ENCODE data around the gene MST1.

Gene MST1

GRCh38 chr3:49654176-49654825 is 35.0 kb downstream of the MST1 start:
- WGBS (ENCODE audit: insufficient coverage), result 99% methylated on average over 17 of the region's 17 CpGs
- Histone ChIP-seq H3K4me1 (ENCODE audit: control extremely low read depth in 1 of 4, control insufficient read depth in 4 of 4, insufficient read depth in 4 of 4, low read length in 3 of 4) (peaks cover 0 to 17% (median 12%) of the 10 kb centered on the region in 4 experiments), H3K27me3 (replicated peaks in 2 of 5; ENCODE audit: control insufficient read depth in 4 of 5, insufficient read depth in 5 of 5, low read length in 4 of 5) (no peaks in the 10 kb centered on the region), H3K9me3 (ENCODE audit: control extremely low read depth in 1 of 5, control insufficient read depth in 4 of 5, insufficient read depth in 2 of 5, low read depth in 1 of 5, low read length in 4 of 5) (no peaks in the 10 kb centered on the region), H3K36me3 (ENCODE audit: control insufficient read depth in 4 of 4, insufficient read depth in 4 of 4, low read length in 3 of 4) (no peaks in the 10 kb centered on the region), H3K4me3 (ENCODE audit: control insufficient read depth in 1 of 7, extremely low read depth in 1 of 7, insufficient read depth in 4 of 7, low read depth in 2 of 7, low read length in 6 of 7) (no peak overlapping the region), H3K27ac (ENCODE audit: insufficient read depth in 1 of 2, low read depth in 1 of 2, low read length in 2 of 2, poor library complexity in 1 of 2, severe bottlenecking in 2 of 2) (no peak overlapping the region)
- POLR2A ChIA-PET, result no interaction called here
- no peak for DNase-seq
- CTCF ChIA-PET, result interaction anchor here (1.3 to 2.0 kb wide), 3 partner anchors 18 to 87 kb away, joined by 3 to 8 read pairs (median 3); no protein-coding TSS in a partner anchor

DNA sequence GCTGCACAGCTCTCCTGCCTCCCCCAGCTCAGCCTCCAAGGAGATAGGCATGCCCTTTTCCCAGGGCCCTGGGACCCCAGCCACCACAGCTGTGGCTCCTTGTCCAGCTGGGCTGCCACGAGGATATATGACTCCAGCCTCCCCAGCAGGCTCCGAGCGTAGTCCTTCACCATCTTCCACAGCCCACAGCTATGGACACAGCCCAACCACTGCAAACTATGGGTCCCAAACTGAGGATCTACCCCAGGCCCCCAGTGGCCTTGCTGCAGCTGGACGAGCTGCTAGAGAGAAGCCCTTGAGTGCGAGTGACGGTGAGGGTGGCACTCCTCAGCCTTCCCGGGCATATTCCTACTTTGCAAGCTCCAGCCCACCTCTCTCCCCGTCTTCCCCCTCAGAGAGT is 35.7 kb downstream of the MST1 start:
- H3K27me3 ChIP-seq (replicated peaks in 2 of 5; ENCODE audit: control insufficient read depth in 4 of 5, insufficient read depth in 5 of 5, low read length in 4 of 5), result no peaks in the 10 kb centered on the region
- DNase-seq, result no peak
- no peak overlapping the region for H3K27ac ChIP-seq (ENCODE audit: insufficient read depth in 1 of 2, low read depth in 1 of 2, low read length in 2 of 2, poor library complexity in 1 of 2, severe bottlenecking in 2 of 2)
- peaks cover 0 to 17% (median 12%) of the 10 kb centered on the region in 4 experiments for H3K4me1 ChIP-seq (ENCODE audit: control extremely low read depth in 1 of 4, control insufficient read depth in 4 of 4, insufficient read depth in 4 of 4, low read length in 3 of 4)
- ChIA-PET CTCF (interaction anchor here (1.4 kb wide), 1 partner anchor 86 kb away, joined by 3 read pairs; no protein-coding TSS in a partner anchor), POLR2A (no interaction called here)
- H3K4me3 ChIP-seq (ENCODE audit: control insufficient read depth in 1 of 7, extremely low read depth in 1 of 7, insufficient read depth in 4 of 7, low read depth in 2 of 7, low read length in 6 of 7), result no peak overlapping the region
- H3K36me3 ChIP-seq (ENCODE audit: control insufficient read depth in 4 of 4, insufficient read depth in 4 of 4, low read length in 3 of 4), result no peaks in the 10 kb centered on the region
- WGBS (ENCODE audit: insufficient coverage), result 100% methylated on average over 7 of the region's 8 CpGs
- H3K9me3 ChIP-seq (ENCODE audit: control extremely low read depth in 1 of 5, control insufficient read depth in 4 of 5, insufficient read depth in 2 of 5, low read depth in 1 of 5, low read length in 4 of 5), result no peaks in the 10 kb centered on the region

- POLR2A ChIA-PET, result no interaction called here
Measured at GRCh38 chr3:49652903-49653415, 36.3 kb downstream of the MST1 start.

DNA sequence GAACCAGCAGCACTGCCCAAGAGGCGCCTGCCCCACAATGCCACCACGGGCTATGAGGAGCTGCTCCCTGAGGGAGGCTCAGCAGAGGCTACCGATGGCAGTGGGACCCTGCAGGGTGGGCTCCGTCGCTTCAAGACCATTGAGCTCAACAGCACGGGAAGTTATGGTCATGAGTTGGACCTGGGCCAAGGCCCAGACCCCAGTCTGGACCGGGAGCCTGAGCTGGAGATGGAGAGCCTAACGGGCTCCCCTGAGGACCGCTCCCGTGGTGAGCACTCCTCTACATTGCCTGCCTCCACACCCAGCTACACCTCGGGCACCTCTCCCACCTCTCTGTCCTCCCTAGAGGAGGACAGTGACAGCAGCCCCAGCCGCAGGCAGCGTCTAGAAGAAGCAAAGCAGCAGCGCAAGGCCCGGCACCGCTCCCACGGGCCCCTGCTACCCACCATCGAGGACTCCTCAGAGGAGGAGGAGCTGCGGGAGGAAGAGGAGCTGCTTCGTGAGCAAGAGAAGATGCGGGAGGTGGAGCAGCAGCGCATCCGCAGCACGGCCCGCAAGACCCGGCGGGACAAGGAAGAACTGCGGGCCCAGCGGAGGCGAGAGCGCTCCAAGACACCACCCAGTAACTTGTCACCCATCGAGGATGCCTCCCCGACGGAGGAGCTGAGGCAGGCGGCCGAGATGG is 36.9 kb downstream of the MST1 start:
- Histone ChIP-seq H3K9me3 (ENCODE audit: control extremely low read depth in 1 of 5, control insufficient read depth in 4 of 5, insufficient read depth in 2 of 5, low read depth in 1 of 5, low read length in 4 of 5) (no peaks in the 10 kb centered on the region), H3K36me3 (ENCODE audit: control insufficient read depth in 4 of 4, insufficient read depth in 4 of 4, low read length in 3 of 4) (no peaks in the 10 kb centered on the region), H3K27me3 (replicated peaks in 2 of 5; ENCODE audit: control insufficient read depth in 4 of 5, insufficient read depth in 5 of 5, low read length in 4 of 5) (no peaks in the 10 kb centered on the region), H3K27ac (ENCODE audit: insufficient read depth in 1 of 2, low read depth in 1 of 2, low read length in 2 of 2, poor library complexity in 1 of 2, severe bottlenecking in 2 of 2) (no peak overlapping the region), H3K4me1 (ENCODE audit: control extremely low read depth in 1 of 4, control insufficient read depth in 4 of 4, insufficient read depth in 4 of 4, low read length in 3 of 4) (peaks cover 0 to 29% (median 20%) of the 10 kb centered on the region in 4 experiments), H3K4me3 (ENCODE audit: control insufficient read depth in 1 of 7, extremely low read depth in 1 of 7, insufficient read depth in 4 of 7, low read depth in 2 of 7, low read length in 6 of 7) (no peak overlapping the region)
- ChIA-PET POLR2A (no interaction called here), CTCF (interaction anchor here (1.4 kb wide), 1 partner anchor 21 kb away, joined by 3 read pairs; no protein-coding TSS in a partner anchor)
- DNase-seq, result no peak
- 96% methylated on average over 32 of the region's 36 CpGs for WGBS (ENCODE audit: insufficient coverage)

More at GRCh38 chr3:49652903-49653415, 36.3 kb downstream of the MST1 start:
- Histone ChIP-seq H3K27ac (ENCODE audit: insufficient read depth in 1 of 2, low read depth in 1 of 2, low read length in 2 of 2, poor library complexity in 1 of 2, severe bottlenecking in 2 of 2) (no peak overlapping the region), H3K27me3 (replicated peaks in 2 of 5; ENCODE audit: control insufficient read depth in 4 of 5, insufficient read depth in 5 of 5, low read length in 4 of 5) (no peaks in the 10 kb centered on the region), H3K9me3 (ENCODE audit: control extremely low read depth in 1 of 5, control insufficient read depth in 4 of 5, insufficient read depth in 2 of 5, low read depth in 1 of 5, low read length in 4 of 5) (no peaks in the 10 kb centered on the region), H3K36me3 (ENCODE audit: control insufficient read depth in 4 of 4, insufficient read depth in 4 of 4, low read length in 3 of 4) (no peaks in the 10 kb centered on the region), H3K4me3 (ENCODE audit: control insufficient read depth in 1 of 7, extremely low read depth in 1 of 7, insufficient read depth in 4 of 7, low read depth in 2 of 7, low read length in 6 of 7) (no peak overlapping the region), H3K4me1 (ENCODE audit: control extremely low read depth in 1 of 4, control insufficient read depth in 4 of 4, insufficient read depth in 4 of 4, low read length in 3 of 4) (peaks cover 0 to 23% (median 15%) of the 10 kb centered on the region in 4 experiments)
- CTCF ChIA-PET, result interaction anchor here (1.4 kb wide), 2 partner anchors 20 to 86 kb away, joined by 3 read pairs; no protein-coding TSS in a partner anchor
- DNase-seq, result no peak
- WGBS (ENCODE audit: insufficient coverage), result 96% methylated on average over 20 of the region's 21 CpGs

- Histone ChIP-seq H3K4me1 (ENCODE audit: control extremely low read depth in 1 of 4, control insufficient read depth in 4 of 4, insufficient read depth in 4 of 4, low read length in 3 of 4) (peaks cover 0 to 17% (median 10%) of the 10 kb centered on the region in 4 experiments), H3K36me3 (ENCODE audit: control insufficient read depth in 4 of 4, insufficient read depth in 4 of 4, low read length in 3 of 4) (no peaks in the 10 kb centered on the region), H3K27me3 (replicated peaks in 2 of 5; ENCODE audit: control insufficient read depth in 4 of 5, insufficient read depth in 5 of 5, low read length in 4 of 5) (no peaks in the 10 kb centered on the region), H3K27ac (ENCODE audit: insufficient read depth in 1 of 2, low read depth in 1 of 2, low read length in 2 of 2, poor library complexity in 1 of 2, severe bottlenecking in 2 of 2) (no peak overlapping the region), H3K4me3 (ENCODE audit: control insufficient read depth in 1 of 7, extremely low read depth in 1 of 7, insufficient read depth in 4 of 7, low read depth in 2 of 7, low read length in 6 of 7) (no peak overlapping the region), H3K9me3 (ENCODE audit: control extremely low read depth in 1 of 5, control insufficient read depth in 4 of 5, insufficient read depth in 2 of 5, low read depth in 1 of 5, low read length in 4 of 5) (no peaks in the 10 kb centered on the region)
- ChIA-PET CTCF (no interaction called here), POLR2A (no interaction called here)
- no peak for DNase-seq
- 100% methylated on average over 7 of the region's 8 CpGs for WGBS (ENCODE audit: insufficient coverage)
Measured at GRCh38 chr3:49650637-49651036, 38.6 kb downstream of the MST1 start.

DNA sequence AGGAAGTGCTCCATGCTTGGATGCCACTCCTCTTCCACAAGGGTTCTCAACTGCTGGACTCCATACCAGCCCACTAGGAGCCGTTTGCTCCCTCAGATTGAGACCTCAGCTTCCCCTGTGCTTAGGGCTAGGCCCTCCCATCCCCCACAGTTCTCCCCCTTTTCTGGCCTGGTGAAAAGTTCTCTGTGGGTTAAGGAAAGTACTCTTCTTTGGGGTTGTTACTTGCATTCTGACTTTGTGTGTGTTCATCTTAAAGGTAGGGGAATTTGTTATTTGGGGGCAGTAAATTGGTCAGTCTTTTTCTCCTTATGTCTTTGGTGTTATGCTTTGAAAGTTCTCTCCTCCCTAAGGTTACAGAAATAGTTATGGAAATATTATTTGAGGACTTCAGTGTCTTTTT is 39.1 kb downstream of the MST1 start:
- DNase-seq, result no peak
- Histone ChIP-seq H3K36me3 (ENCODE audit: control insufficient read depth in 4 of 4, insufficient read depth in 4 of 4, low read length in 3 of 4) (no peaks in the 10 kb centered on the region), H3K4me1 (ENCODE audit: control extremely low read depth in 1 of 4, control insufficient read depth in 4 of 4, insufficient read depth in 4 of 4, low read length in 3 of 4) (peaks cover 0 to 17% (median 10%) of the 10 kb centered on the region in 4 experiments), H3K27ac (ENCODE audit: insufficient read depth in 1 of 2, low read depth in 1 of 2, low read length in 2 of 2, poor library complexity in 1 of 2, severe bottlenecking in 2 of 2) (no peak overlapping the region), H3K27me3 (replicated peaks in 2 of 5; ENCODE audit: control insufficient read depth in 4 of 5, insufficient read depth in 5 of 5, low read length in 4 of 5) (no peaks in the 10 kb centered on the region), H3K4me3 (ENCODE audit: control insufficient read depth in 1 of 7, extremely low read depth in 1 of 7, insufficient read depth in 4 of 7, low read depth in 2 of 7, low read length in 6 of 7) (no peak overlapping the region), H3K9me3 (ENCODE audit: control extremely low read depth in 1 of 5, control insufficient read depth in 4 of 5, insufficient read depth in 2 of 5, low read depth in 1 of 5, low read length in 4 of 5) (no peaks in the 10 kb centered on the region)
- no CpG with 5 or more reads among the region's 1 CpG for WGBS (ENCODE audit: insufficient coverage)
- ChIA-PET CTCF (no interaction called here), POLR2A (no interaction called here)

DNA sequence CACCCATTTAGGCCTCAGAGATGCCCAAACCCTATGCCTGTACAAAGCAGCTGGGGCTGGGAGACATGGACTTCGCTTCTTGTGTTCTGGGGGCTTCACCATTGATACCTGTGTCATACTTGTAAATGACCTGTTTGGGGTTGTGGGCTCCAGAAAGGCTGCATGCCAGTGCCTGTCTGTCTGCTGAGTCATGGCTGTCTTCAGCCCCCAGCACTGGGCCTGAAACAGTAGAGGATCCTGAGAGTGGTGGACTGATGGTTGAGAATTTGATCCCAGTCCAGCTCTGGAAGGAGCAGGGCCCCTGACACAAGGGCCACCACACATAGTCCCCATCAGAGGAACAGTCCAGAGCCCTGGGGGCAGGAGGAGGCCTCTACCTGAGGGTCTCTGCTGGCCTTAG is 39.7 kb downstream of the MST1 start:
- Histone ChIP-seq H3K27ac (ENCODE audit: insufficient read depth in 1 of 2, low read depth in 1 of 2, low read length in 2 of 2, poor library complexity in 1 of 2, severe bottlenecking in 2 of 2) (no peak overlapping the region), H3K9me3 (ENCODE audit: control extremely low read depth in 1 of 5, control insufficient read depth in 4 of 5, insufficient read depth in 2 of 5, low read depth in 1 of 5, low read length in 4 of 5) (no peaks in the 10 kb centered on the region), H3K4me3 (ENCODE audit: control insufficient read depth in 1 of 7, extremely low read depth in 1 of 7, insufficient read depth in 4 of 7, low read depth in 2 of 7, low read length in 6 of 7) (no peak overlapping the region), H3K36me3 (ENCODE audit: control insufficient read depth in 4 of 4, insufficient read depth in 4 of 4, low read length in 3 of 4) (no peaks in the 10 kb centered on the region), H3K4me1 (ENCODE audit: control extremely low read depth in 1 of 4, control insufficient read depth in 4 of 4, insufficient read depth in 4 of 4, low read length in 3 of 4) (peaks cover 0 to 17% (median 9%) of the 10 kb centered on the region in 4 experiments), H3K27me3 (replicated peaks in 2 of 5; ENCODE audit: control insufficient read depth in 4 of 5, insufficient read depth in 5 of 5, low read length in 4 of 5) (no peaks in the 10 kb centered on the region)
- POLR2A ChIA-PET, result no interaction called here
- CTCF ChIA-PET, result no interaction called here
- peak in 2 of 3 donors; percentile 24 to 31 for DNase-seq
- 89% methylated on average over 1 of the region's 1 CpG for WGBS (ENCODE audit: insufficient coverage)
